Activated T-cell treated with anti-CD3 and anti-CD28 coated beads, Interleukin-2, amount 50 U/mL, for 1 hour (primary cell): Measurements from ENCODE around the gene HSPA1B.
"Not testable (repeated sequence)": the region's sequence is repeated elsewhere in the genome, so short reads cannot be mapped to it uniquely, and the experiment has no call there.

Experiments used
- DNase-seq: peaks from one replicate; pipeline ENCODE4 v3.0.0-alpha.2; 2020

Gene HSPA1B

DNA sequence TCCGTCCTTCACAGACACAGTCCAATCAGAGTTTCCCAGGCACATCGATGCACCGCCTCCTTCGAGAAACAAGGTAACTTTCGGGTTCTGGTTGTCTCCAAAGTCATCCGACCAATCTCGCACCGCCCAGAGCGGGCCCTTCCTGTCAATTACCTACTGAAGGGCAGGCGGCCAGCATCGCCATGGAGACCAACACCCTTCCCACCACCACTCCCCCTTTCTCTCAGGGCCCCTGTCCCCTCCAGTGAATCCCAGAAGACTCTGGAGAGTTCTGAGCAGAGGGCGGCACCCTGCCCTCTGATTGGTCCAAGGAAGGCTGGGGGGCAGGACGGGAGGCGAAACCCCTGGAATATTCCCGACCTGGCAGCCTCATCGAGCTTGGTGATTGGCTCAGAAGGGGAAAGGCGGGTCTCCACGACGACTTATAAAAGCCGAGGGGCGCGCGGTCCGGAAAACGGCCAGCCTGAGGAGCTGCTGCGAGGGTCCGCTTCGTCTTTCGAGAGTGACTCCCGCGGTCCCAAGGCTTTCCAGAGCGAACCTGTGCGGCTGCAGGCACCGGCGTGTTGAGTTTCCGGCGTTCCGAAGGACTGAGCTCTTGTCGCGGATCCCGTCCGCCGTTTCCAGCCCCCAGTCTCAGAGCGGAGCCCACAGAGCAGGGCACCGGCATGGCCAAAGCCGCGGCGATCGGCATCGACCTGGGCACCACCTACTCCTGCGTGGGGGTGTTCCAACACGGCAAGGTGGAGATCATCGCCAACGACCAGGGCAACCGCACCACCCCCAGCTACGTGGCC is at the start of gene HSPA1B:
HSPA1B (plus strand) TSS at position 453 of the 794 bp plus-strand sequence; CDS start at position 666, 213 bp downstream.
- DNase-seq, result peak; percentile 82

DNA sequence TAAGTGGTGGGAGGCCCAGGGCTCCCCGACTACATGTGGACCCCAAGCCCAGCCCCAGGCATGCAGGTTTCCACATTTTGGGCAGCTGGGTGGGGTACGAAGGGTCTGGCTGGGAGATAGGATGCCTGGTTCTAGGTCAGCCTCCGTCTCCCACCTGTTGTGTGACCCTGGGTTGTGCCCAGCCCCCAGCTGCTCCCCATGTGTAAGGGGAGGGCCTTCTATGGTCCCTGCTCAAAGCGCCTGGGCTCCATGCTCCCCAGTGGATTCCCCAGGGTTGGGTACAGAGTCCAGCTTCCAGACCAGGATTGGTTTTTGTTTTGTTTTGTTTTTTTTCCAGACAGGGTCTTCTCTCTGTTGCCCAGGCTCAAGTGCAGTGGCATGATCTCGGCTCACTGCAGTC is 49.3 kb upstream of the HSPA1B start:
- DNase-seq, result no peak

DNA sequence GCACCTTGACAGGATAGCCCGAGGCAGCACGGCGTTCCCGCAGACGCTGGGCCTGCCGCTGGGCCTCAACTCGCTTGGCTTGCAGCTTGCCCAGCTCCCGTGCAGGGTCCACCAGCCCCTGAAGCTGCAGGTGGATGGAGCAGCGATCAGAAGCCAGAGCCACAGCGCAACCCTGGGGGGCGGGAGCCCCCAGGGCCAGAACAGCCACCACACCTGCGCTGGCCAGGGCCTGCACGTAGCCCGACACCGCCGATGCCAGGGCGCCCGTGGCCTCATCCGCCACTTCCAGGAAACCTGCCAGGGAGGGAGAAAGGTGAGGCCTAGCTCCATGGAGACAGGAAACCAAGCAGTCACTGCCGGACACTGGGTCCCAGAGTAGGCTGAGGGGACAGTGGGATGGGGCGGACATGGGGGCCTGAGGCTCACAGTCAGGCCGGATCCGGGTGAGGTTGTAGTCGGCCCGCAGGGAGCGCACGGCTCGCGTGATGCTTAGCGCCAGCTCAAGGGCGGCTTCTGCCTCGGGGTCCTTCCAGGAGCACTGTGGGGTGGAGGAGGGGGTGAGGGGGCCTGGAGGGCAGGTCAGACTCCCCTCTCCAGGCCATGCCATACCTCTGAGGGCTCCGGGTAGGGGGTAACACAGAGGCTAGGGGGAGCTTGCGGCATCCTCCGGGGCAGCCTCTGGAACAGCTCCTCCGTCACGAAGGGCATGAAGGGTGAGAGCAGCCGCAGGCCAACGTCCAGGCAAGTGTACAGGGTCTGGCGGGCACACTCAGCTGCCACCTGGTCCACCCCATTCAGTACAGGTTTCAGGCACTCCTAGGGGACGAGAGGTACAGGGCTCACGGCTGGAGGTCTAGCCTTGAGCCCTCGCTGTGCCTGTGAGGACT is 48.3 kb upstream of the HSPA1B start:
- DNase-seq, result no peak

DNA sequence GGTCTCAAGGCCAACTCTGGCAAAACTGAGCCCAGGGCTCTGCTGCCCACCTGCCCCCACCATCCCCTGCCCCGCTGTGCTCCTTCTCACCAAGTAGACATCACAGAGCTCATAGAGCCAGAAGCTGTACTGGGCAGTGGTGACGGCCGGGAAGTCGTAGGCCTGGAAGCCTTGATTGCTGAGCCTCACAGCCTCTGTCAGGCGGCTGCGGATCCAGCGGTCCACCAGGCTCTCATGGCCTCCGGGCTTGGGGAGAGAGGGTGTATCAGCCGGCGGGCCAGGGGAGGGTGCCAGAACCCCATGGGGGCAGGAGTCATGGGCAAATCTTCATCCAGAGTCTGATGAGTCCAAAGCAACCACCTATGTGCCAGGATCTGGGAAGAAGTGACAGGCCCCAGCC is 47.6 kb upstream of the HSPA1B start:
- DNase-seq, result no peak

DNA sequence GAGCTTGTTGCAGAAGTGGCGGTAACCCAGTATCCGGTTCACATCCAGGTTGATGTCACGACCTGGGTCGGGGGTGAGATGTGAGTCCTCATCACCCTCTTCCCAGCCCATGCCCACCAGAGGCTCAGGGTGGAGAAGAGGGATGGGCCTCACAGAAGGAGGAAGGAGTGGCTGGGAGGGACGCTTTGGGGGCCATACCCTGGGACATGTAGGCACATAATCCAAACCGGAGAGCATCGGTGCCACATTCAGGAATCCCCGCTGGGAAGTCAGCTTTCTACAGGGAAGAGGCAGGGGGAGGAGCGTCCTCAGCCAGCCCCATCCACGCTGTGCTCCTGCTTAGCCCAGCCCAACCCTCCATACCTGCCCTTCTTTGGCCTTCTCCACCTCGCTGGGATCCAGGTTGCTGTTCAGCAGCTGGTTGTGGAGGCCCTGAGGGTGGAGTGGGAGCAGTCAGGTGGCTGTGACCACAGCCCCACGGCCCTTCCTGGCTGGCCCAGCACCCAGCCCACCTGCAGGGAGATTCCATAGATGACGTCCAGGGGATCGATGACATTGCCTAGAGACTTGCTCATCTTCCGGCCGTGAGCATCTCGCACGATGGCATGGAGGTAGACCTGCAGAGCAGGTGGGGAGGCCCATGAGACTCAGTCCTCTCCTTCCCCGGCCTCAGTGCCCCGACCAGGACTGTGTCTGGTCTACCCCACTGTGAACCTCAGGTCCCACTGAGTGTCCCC is 46.9 kb upstream of the HSPA1B start:
- DNase-seq, result no peak

DNA sequence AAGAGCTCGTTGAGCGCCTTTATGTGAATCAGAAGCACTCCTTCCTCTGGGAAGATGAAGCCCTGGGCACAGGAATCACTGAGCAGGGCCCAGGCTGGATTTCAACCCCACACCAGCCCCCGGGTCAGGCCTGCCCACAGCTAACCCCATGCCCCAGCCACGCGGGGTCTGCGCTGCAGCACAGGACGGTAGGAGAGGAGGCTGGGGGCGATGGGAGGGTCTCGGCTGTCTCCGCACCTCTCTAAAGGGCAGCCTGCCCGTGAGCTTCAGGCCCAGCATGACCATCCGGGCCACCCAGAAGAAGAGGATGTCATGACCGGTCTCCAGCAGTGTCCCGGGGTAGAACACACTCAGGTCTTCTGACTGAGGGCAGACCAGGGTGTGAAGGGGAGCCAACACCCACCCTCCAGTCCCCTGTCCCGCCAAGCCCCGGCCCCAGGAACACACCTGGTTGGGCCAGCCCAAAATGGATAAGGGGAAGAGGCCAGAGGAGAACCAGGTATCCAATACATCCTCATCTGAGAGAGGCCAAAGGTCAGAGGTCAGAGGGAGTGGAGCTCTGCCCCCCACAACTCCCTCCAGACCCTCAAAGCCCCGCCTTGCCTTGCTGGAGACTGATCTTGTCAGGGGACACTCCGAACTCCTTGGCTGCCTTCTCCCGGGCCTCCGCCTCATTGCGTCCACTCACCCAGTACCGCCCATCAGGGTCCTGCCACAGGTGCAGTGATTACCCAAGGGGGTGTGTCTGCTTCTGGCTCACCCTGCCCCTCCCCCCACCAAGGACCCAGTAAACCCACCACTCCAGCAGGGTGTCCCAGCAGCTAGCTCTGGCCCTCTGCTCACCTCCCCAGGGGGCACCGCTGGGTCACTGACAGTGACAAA is 46.1 kb upstream of the HSPA1B start:
- no peak for DNase-seq

DNA sequence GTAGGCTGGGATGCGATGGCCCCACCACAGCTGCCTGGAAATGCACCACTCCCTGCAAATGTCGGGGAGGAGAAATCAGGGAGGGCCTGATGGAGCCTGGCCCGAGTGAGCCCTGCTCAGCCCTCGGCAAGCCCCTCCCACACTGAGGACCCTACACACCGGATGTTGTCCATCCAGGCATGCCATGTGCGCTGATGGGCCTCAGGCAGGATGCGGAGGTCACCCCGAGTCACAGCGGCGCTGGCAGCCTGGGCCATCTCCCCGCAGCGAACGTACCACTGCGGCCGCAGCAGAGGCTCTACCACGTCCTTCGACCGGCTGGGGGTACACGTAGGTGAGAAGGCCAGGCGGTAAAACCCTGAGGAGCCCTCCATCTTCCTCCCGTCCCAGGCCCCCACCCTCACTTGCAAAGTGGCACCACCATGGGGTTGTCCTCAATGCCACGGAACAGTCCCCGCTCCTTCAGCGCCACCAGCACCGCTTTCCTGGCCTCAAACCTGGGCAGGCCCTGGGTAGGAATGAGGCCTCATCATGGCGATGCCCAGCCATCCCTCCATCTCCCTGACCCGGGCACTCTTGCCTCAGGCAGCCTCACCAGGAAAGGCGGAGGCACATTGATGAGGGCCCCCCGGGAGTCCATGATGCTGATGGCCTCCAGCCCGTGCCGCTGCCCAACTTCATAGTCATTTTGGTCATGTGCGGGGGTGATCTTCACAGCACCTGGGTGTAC is 45.2 kb upstream of the HSPA1B start:
- no peak for DNase-seq

DNA sequence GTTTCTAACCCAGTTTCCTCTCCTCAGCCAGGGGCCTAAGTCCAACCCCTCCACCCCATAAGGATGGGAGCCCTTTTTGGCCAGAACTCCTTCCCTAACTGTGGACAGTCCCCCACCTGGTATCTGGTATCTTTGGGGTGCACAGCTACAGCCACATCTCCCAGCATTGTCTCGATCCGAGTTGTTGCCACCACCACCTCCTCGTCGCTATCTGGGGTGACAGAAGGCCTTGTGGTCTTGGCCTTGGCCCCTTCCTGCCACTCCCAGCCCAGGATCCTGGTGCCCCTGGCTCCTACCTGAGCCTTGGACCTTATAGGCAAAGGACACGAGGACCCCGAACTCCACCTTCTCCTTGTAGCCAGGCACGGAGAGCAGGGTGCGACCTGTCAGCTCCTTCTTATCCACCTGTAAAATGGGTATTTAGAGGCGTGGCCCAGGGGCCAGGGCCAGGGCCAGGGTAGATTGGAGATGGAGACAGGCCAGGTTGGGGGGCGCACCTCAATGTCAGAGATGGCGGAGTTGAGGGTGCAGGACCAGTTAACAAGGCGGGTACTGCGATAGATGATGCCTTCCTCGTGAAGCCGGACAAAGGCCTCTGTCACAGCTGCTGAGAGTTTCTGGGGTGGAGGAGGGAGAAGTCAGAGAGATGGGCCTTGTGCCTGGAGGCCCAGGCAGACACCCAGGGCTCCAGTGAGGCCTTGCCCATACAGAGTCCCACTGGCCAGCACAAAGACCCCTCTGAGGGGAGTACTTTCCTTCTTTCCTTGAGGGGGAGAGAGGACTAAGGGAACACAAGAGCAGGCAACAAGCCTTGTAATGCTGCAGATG is 43.2 kb upstream of the HSPA1B start:
- no peak for DNase-seq

DNA sequence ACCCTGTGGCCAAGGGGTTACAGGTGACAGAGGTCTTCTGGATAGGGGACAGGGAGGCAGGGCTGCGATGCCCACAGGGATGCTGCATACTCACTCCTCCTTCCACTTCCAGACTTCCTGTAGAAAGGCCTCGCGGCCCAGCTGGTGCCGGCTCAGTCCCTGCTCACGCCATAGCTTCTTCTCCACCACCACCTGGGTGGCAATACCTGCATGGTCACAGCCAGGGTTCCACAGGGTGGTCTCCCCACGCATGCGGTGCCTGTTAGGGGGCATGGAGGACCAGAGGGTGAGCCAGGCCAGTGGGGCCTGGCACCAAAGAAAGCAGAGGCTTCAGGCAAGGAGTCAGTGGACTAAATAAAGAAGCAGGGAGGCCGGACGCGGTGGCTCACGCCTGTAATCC is 42.1 kb upstream of the HSPA1B start:
- no peak for DNase-seq

DNA sequence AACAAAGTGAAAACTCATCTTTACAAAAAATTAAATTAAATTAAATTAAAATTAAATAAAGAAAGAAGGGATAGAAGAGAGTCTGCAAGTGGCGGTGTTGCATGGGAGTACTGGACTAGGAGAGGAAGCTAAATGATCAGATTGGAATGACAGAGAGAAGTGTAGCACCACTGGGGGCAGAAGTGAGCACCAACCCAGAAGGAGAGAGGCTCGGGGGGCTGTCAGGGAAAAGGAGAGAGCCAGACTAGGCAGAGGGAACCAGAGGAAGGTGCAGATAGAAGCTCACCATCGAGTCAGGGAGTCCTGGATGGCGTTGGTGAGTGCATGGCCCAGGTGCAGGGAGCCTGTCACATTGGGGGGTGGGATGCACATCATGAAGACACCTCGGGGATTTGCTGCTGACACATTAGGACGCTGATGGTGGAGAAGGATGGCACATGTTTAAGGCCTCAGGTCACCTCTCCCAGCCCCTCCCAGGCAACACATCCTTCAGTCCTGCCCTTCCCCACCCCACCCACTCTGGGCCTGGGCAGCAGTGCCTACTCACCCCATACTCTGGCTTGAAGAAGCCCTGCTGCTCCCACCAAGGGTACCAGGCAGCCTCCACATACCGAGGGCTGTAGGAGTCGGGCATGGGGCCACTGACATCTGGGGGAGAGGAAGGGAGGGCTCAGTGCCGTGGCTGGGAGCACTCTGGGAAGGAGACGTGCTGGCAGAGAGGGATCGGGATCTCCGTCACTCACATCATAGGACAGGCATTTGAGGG is 36.0 kb upstream of the HSPA1B start:
- peak; percentile 41 for DNase-seq

DNA sequence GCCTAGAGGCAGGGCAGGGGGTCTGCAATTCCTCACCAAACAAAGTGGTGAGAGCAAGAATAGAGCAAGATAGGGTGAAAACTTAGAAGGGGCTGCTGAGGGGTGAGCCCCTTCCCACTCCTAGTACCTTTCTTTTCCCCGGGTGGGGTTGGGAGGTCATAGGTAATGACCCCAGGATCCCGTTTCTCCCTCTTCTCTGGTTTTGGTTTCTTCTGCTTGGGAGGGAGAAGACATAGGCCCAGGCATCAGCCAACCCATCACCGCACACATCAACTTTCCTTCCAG is 35.5 kb upstream of the HSPA1B start:
- DNase-seq, result no peak

DNA sequence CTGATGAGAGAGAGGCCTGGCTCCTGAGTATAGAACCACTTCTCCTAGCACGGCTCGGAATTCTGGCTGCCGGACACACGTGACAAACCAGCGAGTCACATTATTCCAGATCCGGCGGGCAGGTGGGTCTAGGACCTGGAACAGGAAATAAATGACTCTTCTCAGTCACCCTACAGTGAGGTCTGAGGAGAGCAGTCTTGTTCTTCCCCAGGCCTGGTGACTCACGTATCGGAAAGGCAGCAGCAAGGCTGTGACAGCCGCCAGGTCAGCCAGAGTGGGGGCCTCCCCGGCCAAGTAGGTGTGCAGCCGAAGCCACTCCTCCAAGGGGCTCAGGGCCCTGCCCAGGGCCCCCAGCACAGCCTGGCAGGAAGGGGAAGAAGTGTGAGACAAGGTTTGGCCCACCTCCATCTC is 34.8 kb upstream of the HSPA1B start:
- DNase-seq, result no peak

DNA sequence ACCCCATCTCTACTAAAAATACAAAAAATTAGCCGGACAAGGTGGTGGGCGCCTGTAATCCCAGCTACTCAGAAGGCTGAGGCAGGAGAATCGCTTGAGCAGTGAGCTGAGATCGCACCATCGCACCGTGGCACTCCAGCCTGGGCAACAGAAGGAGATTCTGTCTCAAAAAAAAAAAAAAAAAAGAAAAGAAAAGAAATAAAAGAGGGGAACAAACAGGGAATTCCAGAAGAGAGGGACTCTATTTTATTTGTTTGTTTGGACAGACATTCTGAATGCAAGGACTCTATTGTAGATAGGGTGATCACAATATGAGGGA is 33.7 kb upstream of the HSPA1B start:
- DNase-seq, result not testable (repeated sequence)

DNA sequence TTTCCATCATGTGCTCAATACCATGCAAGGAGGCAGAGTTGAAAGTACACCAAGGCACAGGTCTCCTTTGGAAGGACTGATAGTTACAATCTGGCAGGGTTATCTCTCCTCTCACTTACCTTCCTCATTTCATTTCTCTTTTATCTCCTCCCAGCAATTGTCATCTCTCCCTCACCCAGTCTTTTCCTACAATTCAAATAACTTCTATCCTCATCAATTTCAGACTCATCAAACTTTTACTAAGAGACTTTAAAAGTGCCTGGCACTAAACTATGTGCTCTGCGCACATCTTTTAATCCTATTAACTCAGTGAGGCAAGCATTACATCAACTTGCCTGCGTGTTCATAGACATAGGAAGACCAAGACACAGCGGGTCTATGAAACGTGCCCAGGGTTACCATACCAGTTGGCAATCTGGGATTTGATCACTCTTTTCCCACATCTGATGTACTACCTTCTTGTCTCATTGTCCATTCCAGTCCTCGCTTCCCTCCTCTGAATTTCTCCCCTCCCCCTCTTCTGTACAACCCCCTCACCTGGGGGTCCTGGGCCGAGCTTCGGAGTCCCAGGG is 33.2 kb upstream of the HSPA1B start:
- DNase-seq, result no peak

DNA sequence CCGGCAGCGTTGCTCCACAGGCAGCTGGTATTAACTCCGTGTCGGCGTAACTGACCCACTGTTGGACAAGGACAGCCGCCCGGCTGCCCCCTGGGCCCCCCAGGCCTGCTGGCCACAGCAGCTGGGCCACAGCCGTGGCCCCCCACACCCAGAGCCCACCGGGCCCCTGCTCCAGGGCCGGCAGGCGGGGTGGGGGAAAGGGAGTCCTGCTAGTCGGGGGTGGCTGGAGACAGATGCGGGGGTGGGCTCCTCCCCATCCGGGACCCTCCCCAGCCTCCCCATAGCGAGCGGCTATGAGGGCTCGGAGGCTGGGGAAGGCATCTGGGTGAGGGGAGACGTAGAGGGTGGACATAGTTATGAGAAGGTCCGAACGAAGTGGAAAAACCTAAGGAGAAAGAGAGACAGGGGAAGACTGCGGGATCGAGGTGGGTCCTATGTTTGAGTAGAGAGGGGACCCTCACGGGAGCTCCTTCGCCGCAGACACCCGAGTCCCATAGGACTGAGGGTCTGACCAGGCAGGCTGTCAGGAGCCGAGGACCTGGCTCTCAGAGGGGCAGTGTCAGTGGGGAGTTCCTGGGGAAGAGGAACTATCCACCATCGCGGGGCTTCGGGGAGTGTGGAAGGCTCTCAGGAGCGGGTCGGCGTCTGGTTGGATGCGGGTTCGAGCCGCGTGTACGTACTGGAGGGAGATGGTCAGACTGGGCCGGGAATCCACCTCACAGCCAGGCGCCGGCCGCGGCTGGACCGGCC is 32.5 kb upstream of the HSPA1B start:
- DNase-seq, result peak; percentile 34

DNA sequence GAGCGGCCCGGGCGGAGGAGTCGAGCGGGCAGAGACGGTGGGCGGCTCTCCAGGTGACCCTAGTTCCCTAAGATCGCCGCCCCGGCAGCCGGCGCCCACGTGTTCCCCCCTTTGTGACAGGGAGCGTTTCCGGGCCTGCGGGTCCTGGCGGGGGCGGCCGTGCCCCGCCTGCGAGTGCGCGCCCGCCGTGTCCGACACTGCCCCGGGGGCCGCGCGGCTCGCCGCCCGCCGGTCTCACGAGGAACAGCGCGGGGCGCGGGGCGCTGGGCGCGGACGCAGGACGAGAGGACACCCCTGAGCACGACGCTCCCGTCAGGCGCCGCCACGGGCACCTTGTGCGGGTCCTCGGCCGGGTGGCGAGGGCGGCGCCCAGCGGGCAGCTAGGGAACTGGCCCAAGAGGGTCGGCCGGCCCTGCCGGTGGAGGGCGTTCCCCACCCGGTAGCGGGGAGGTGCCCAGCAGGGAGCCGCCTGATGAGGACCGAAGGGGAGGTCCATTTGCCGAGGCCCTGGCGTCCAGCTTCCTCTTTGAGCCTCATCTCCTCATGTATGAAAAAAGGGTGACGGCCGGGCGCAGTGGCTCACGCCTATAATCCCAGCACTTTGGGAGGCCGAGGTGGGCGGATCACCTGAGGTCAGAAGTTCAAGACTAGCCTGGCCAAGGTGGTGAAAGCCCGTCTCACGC is 31.8 kb upstream of the HSPA1B start, which contains the start of gene VARS1:
VARS1 (minus strand) TSS at position 137 of the 683 bp plus-strand sequence. CDS start 535 bp downstream, outside the sequence.
- peak; percentile 92 for DNase-seq

DNA sequence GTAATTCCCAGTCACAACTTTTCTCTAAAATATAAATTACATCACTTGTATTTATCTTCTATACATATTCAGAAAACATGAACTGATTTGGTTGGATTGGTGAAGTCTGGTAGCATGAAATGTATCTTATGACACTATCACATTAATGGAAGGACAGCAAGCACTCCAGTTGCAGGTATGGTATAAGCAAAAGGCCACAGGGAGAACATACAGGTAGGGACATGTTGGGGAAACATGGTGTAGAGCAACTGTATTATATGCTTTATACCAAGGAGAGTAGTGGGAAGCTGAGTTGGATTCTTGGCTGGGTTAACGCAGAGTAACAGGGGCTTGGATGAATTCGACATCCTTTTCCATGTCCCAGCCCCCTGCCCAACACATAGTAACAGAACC is 30.5 kb upstream of the HSPA1B start:
- no peak for DNase-seq

DNA sequence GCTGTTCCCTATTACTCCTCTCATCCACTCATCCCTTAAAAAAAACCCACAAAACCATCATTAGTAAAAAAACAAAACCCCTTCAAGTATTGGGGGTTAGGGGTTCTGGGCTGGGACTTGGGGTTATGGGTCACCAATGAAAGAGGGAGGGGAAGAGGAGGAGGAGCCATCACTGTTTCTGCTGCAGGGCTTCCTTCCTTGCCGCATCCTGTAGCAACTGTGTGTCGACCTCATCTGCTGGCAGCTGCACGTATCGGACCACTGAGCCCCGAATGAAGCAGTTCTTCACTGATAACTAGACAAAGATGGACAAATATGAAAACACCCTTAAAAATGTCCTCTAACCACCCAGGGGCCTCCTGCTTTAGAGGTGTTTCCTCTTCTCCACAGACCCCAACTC is 29.9 kb upstream of the HSPA1B start:
- DNase-seq, result no peak
